ENCODE results near the gene CENPO. TPM values are rescaled to one million over a fixed set of nuclear protein-coding genes. Genes with fewer than 3 reads are reported as not detected.
A peak's percentile ranks its signal among the peaks of the same experiment; 100 is the strongest.

The CENPO gene
- total RNA-seq, 1 experiment from 2014 or later = 38.6 TPM

DNA sequence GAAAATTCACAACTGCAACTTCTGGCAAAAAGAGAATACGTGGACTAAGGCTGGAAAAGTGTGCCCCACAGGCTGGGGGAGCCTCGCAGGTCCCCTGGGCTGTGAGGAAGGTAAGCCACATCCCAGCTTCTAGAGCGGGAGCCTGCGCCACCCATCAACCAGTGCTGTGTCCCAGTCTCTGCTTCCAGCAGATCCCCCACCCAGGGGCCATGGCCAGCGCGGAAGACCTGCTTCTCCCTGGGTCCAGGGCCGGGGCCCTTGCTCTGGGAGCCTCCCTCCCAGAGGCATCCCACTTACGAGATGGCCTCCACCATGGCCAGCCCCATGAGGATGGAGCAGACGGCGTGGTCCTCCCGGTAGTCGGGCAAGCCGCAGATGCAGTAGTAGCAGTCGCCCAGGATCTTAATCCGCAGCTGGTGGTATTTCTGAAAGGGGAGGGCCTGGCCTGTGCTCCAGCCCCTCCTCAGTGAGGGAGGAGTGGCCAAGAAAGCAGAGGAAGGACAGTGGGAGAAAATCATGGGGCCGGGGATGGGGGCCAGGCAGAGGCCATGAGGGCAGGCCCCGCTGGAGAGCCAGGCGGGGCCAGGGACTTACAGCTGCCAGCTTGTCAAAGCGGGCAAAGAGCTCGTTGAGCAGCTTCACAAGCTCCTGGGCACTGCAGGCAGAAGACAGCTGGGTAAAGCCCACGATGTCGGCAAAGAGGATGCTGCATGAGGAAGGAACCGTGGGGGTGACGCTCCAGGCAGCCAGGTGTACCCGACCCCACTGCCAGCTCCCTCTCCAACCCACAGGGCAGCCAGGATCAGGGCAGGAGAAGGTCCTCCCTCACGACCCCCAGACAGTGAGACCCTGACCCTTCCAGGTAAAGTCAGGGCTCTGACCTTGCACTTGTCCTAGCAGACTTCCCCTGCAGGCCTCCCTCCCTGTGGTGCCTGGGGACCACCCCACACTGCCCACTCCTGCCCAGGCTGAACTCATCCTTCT is 48.0 kb downstream of the CENPO start:
- DNase-seq (ENCODE audit: low spot score) = no peak
- ATAC-seq = no peak
- no peaks in the 10 kb centered on the region; the same call in 1 of the 2 replicates for H3K27me3 Mint-ChIP-seq (ENCODE audit: low read depth)
- H3K4me3 Mint-ChIP-seq = no peak overlapping the region
- H3K36me3 Mint-ChIP-seq = peaks cover 23% of the 10 kb centered on the region
- peaks cover 13% of the 10 kb centered on the region for H3K4me1 Mint-ChIP-seq
- peaks cover 13% of the 10 kb centered on the region; the same call in 1 of the 2 replicates for H3K9me3 Mint-ChIP-seq
- H3K27ac Mint-ChIP-seq = peak overlapping the region; percentile 76
- ChIA-PET POLR2A (no interaction called here), CTCF (interaction anchor here (0.7 to 3.1 kb wide), 2 partner anchors 11 to 57 kb away, joined by 3 to 10 read pairs; no protein-coding TSS in a partner anchor)
- TF ChIP-seq ELF4 (CRISPR knock-in tag; IDR thresholded peaks at IDR 0.05; ENCODE audit: low read depth) (no peak), RELA (CRISPR knock-in tag; IDR thresholded peaks at IDR 0.05; ENCODE audit: borderline replicate concordance) (no peak), GTF2I (CRISPR knock-in tag; conservative IDR thresholded peaks at IDR 0.05) (no peak), IRF2 (CRISPR knock-in tag; IDR thresholded peaks at IDR 0.05; ENCODE audit: borderline replicate concordance, low read depth) (no peak), CREB1 (CRISPR knock-in tag; IDR thresholded peaks at IDR 0.05) (no peak), ZNF121 (CRISPR knock-in tag; IDR thresholded peaks at IDR 0.05) (no peak), JAZF1 (CRISPR knock-in tag; IDR thresholded peaks at IDR 0.05) (no peak), TEAD4 (CRISPR knock-in tag; IDR thresholded peaks at IDR 0.05) (no peak), NFATC4 (CRISPR knock-in tag; IDR thresholded peaks at IDR 0.05) (no peak), GABPB1 (CRISPR knock-in tag; IDR thresholded peaks at IDR 0.05) (no peak), RORB (CRISPR knock-in tag; IDR thresholded peaks at IDR 0.05) (no peak)
- TF ChIP-seq, protein P1, sequence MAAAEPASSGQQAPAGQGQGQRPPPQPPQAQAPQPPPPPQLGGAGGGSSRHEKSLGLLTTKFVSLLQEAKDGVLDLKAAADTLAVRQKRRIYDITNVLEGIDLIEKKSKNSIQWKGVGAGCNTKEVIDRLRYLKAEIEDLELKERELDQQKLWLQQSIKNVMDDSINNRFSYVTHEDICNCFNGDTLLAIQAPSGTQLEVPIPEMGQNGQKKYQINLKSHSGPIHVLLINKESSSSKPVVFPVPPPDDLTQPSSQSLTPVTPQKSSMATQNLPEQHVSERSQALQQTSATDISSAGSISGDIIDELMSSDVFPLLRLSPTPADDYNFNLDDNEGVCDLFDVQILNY (CRISPR knock-in tag; IDR thresholded peaks at IDR 0.05) = no peak
- TF ChIP-seq, protein P2, sequence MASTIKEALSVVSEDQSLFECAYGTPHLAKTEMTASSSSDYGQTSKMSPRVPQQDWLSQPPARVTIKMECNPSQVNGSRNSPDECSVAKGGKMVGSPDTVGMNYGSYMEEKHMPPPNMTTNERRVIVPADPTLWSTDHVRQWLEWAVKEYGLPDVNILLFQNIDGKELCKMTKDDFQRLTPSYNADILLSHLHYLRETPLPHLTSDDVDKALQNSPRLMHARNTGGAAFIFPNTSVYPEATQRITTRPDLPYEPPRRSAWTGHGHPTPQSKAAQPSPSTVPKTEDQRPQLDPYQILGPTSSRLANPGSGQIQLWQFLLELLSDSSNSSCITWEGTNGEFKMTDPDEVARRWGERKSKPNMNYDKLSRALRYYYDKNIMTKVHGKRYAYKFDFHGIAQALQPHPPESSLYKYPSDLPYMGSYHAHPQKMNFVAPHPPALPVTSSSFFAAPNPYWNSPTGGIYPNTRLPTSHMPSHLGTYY (CRISPR knock-in tag; IDR thresholded peaks at IDR 0.05) = no peak
- TF ChIP-seq, protein P3, sequence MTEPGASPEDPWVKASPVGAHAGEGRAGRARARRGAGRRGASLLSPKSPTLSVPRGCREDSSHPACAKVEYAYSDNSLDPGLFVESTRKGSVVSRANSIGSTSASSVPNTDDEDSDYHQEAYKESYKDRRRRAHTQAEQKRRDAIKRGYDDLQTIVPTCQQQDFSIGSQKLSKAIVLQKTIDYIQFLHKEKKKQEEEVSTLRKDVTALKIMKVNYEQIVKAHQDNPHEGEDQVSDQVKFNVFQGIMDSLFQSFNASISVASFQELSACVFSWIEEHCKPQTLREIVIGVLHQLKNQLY (CRISPR knock-in tag; IDR thresholded peaks at IDR 0.05) = no peak
- TF ChIP-seq, protein P4, sequence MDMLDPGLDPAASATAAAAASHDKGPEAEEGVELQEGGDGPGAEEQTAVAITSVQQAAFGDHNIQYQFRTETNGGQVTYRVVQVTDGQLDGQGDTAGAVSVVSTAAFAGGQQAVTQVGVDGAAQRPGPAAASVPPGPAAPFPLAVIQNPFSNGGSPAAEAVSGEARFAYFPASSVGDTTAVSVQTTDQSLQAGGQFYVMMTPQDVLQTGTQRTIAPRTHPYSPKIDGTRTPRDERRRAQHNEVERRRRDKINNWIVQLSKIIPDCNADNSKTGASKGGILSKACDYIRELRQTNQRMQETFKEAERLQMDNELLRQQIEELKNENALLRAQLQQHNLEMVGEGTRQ (CRISPR knock-in tag; IDR thresholded peaks at IDR 0.05) = no peak
- TF ChIP-seq, protein P5, sequence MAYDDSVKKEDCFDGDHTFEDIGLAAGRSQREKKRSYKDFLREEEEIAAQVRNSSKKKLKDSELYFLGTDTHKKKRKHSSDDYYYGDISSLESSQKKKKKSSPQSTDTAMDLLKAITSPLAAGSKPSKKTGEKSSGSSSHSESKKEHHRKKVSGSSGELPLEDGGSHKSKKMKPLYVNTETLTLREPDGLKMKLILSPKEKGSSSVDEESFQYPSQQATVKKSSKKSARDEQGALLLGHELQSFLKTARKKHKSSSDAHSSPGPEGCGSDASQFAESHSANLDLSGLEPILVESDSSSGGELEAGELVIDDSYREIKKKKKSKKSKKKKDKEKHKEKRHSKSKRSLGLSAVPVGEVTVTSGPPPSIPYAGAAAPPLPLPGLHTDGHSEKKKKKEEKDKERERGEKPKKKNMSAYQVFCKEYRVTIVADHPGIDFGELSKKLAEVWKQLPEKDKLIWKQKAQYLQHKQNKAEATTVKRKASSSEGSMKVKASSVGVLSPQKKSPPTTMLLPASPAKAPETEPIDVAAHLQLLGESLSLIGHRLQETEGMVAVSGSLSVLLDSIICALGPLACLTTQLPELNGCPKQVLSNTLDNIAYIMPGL (CRISPR knock-in tag; IDR thresholded peaks at IDR 0.05) = no peak
- TF ChIP-seq, protein P6, sequence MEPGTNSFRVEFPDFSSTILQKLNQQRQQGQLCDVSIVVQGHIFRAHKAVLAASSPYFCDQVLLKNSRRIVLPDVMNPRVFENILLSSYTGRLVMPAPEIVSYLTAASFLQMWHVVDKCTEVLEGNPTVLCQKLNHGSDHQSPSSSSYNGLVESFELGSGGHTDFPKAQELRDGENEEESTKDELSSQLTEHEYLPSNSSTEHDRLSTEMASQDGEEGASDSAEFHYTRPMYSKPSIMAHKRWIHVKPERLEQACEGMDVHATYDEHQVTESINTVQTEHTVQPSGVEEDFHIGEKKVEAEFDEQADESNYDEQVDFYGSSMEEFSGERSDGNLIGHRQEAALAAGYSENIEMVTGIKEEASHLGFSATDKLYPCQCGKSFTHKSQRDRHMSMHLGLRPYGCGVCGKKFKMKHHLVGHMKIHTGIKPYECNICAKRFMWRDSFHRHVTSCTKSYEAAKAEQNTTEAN (CRISPR knock-in tag; IDR thresholded peaks at IDR 0.05) = no peak
